BJ (cell line): ENCODE measurements around the gene C7orf57. TPM values are rescaled to one million over a fixed set of nuclear protein-coding genes. Genes with fewer than 3 reads are reported as not detected.

Experiments
- CTCF ChIA-PET: fragments of 350-600 bp; formaldehyde crosslinking; extraction: SDS; loops from one replicate; lab custom pipeline; 2021; ENCODE audit warnings: antibody characterized with exemption, inconsistent platforms; lab: Yijun Ruan, JAX
- POLR2A ChIA-PET: fragments of 300-600 bp; sonication (Branson Sonifier 250); formaldehyde crosslinking; extraction: SDS; loops from one replicate; lab custom pipeline; 2021; ENCODE audit warnings: antibody characterized with exemption; lab: Charles Lee
- DNase-seq: peaks from one replicate; pipeline ENCODE4 v3.0.0-alpha.2; 2011; ENCODE audit warnings: low read depth
- H3K27me3 ChIP-seq: 2 replicates; pipeline ENCODE4 v1.6.0; 2011; ENCODE audit warnings: low read length; ENCODE audit not compliant: control insufficient read depth, insufficient read depth
- H3K36me3 ChIP-seq: 2 replicates; pipeline ENCODE4 v1.5.1; 2011; ENCODE audit warnings: low read length; ENCODE audit not compliant: control insufficient read depth, insufficient read depth
- H3K4me3 ChIP-seq: 2 replicates; pipeline ENCODE4 v1.5.1; 2011; ENCODE audit warnings: low read depth, mild to moderate bottlenecking, control low read depth, low read length
- CTCF ChIP-seq: IDR thresholded peaks from 2 replicates; pipeline ENCODE4 v1.5.1; 2011; ENCODE audit warnings: low read depth, mild to moderate bottlenecking, control low read depth, inconsistent platforms, low read length, moderate library complexity; ENCODE audit not compliant: insufficient read depth
- polyA plus RNA-seq: library from polyadenylated mRNA; depleted of rRNA; stranded (reverse); fragments of >200 nt; gene quantifications from 2 replicates; pipeline ENCODE4 v1.2.3, GENCODE V29; 2011

C7orf57 gene
- polyA plus RNA-seq, 1 experiment = 0.07 TPM

DNA sequence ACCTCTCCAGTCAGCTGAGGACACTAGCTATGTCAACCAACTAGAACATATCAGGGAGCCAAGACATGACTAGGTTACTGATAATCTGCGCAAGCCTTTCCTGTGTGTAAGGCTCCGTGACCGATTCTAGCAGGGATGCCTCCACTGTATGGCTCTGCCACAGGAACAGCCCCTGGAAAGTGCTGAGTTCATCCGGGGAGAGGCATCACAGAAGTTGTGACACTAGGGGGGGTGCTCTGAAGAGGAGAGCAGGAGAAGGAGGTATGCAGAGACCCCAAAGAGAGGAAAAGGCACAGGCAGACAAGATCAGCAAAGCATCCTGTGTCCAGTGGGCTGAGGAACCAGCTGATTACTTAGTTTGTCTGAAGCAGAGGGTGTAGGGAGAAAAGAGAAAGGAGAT is 67.2 kb downstream of the C7orf57 start:
- Histone ChIP-seq H3K36me3 (peaks cover 27% of the 10 kb centered on the region), H3K27me3 (no peaks in the 10 kb centered on the region), H3K4me3 (no peak overlapping the region)
- TF ChIP-seq CTCF = no peak
- no peak for DNase-seq
- ChIA-PET CTCF (interaction anchor here (1.3 to 2.7 kb wide), 4 partner anchors 111 to 134 kb away, joined by 3 to 21 read pairs (median 4); no protein-coding TSS in a partner anchor), POLR2A (no interaction called here)

DNA sequence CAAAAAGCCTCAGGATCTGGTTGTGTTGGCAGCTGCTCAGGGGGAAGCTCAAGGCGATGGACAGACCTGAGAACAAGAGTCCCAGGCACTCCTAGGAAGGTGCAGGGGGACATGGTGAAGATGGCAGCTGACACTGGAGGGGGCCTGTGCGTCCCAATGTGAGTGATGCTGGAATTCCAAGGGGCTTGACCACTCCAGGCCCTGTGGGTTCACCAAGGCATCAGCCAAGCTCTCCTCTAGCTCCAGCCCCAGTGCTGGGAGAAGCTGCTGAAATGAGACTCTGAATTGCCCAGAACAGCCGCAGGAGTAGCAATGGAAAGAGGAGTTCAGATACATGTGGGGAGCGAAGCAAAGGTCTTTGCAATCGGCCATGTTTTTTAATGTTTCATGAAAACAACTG is 69.7 kb downstream of the C7orf57 start:
- peaks cover 35% of the 10 kb centered on the region for H3K36me3 ChIP-seq
- H3K4me3 ChIP-seq = no peak overlapping the region
- no peak for DNase-seq
- TF ChIP-seq CTCF = no peak
- CTCF ChIA-PET = interaction anchor here (1.0 to 8.4 kb wide), 4 partner anchors 12 to 113 kb away, joined by 3 to 112 read pairs (median 4); no protein-coding TSS in a partner anchor
- H3K27me3 ChIP-seq = no peaks in the 10 kb centered on the region
- POLR2A ChIA-PET = no interaction called here

- peaks cover 30% of the 10 kb centered on the region for H3K36me3 ChIP-seq
- POLR2A ChIA-PET = no interaction called here
Measured at GRCh38 chr7:48106906-48107659, 71.7 kb downstream of the C7orf57 start.

GRCh38 chr7:48107926-48108472 is 72.7 kb downstream of the C7orf57 start:
- no peak overlapping the region for H3K4me3 ChIP-seq
- peaks cover 24% of the 10 kb centered on the region for H3K36me3 ChIP-seq
- ChIA-PET CTCF (interaction anchor here (0.8 to 8.4 kb wide), 7 partner anchors 12 to 163 kb away, joined by 3 to 112 read pairs (median 35); no protein-coding TSS in a partner anchor), POLR2A (no interaction called here)
- DNase-seq = no peak
- no peak for TF ChIP-seq CTCF
- H3K27me3 ChIP-seq = no peaks in the 10 kb centered on the region

More at GRCh38 chr7:48106906-48107659, 71.7 kb downstream of the C7orf57 start:
- no peak for TF ChIP-seq CTCF
- H3K4me3 ChIP-seq = no peak overlapping the region
- CTCF ChIA-PET = interaction anchor here (0.7 to 8.4 kb wide), 3 partner anchors 14 to 162 kb away, joined by 3 to 112 read pairs (median 45); no protein-coding TSS in a partner anchor
- H3K27me3 ChIP-seq = no peaks in the 10 kb centered on the region
- DNase-seq = no peak
